Measurements from ENCODE around the gene NR3C2. TPM values are rescaled to one million over a fixed set of nuclear protein-coding genes. Genes with fewer than 3 reads are reported as not detected.

Gene NR3C2
- total and polyA plus RNA-seq, 2 of the 4 experiments (the other 2 are of a cell fraction), result 1.1 to 2.3 TPM

- Histone ChIP-seq H3K9me1 (ENCODE audit: insufficient read depth, low read length) (peaks cover 14% of the 10 kb centered on the region), H4K8ac (ENCODE audit: low read depth in 2 of 2, low read length in 2 of 2) (no peak overlapping the region)
- CTCF ChIA-PET, result no interaction called here
Measured at GRCh38 chr4:148069895-148070178, 372.4 kb downstream of the NR3C2 start.

More at GRCh38 chr4:148069895-148070178, 372.4 kb downstream of the NR3C2 start:
- Histone ChIP-seq H4K20me1 (ENCODE audit: insufficient read depth, low read length) (no peaks in the 10 kb centered on the region), H2AFZ (replicated peaks; ENCODE audit: low read length, poor library complexity) (no peak overlapping the region), H3K79me1 (ENCODE audit: low read depth in 1 of 2, low read length in 2 of 2) (peaks cover 14 to 44% of the 10 kb centered on the region in 2 experiments), H3K56ac (ENCODE audit: extremely low read depth, insufficient read depth, low read length) (no peak overlapping the region), H3K18ac (ENCODE audit: low read depth, low read length) (no peak overlapping the region), H3K9ac (ENCODE audit: low read depth, low read length) (no peak overlapping the region), H2AK5ac (ENCODE audit: low read depth, low read length) (no peak overlapping the region), H3K27ac (ENCODE audit: insufficient read depth, low read length) (no peak overlapping the region), H3K4me2 (ENCODE audit: low read depth, low read length) (no peak overlapping the region), H2BK120ac (ENCODE audit: low read depth, low read length) (no peak overlapping the region), H2BK15ac (ENCODE audit: low read depth, low read length) (no peak overlapping the region), H2BK5ac (ENCODE audit: low read depth, low read length, poor library complexity, severe bottlenecking) (no peak overlapping the region), H3K14ac (replicated peaks; ENCODE audit: low read depth, low read length) (no peak overlapping the region), H3K36me3 (ENCODE audit: control insufficient read depth, insufficient read depth, low read length) (peaks cover 24% of the 10 kb centered on the region), H2BK20ac (ENCODE audit: low read depth, low read length) (no peak overlapping the region), H4K91ac (ENCODE audit: insufficient read depth, low read depth, low read length) (no peak overlapping the region), H3K9me3 (ENCODE audit: control insufficient read depth, insufficient read depth, low read length) (peaks cover 4% of the 10 kb centered on the region; the same call in 1 of the 2 replicates), H3K4ac (ENCODE audit: low read depth, low read length) (no peak overlapping the region), H3K4me1 (ENCODE audit: control insufficient read depth, insufficient read depth, low read length) (peaks cover 6% of the 10 kb centered on the region; the same call in 1 of the 2 replicates), H3K4me3 (ENCODE audit: insufficient read depth, low read depth, low read length) (no peak overlapping the region), H2AK9ac (replicated peaks; ENCODE audit: low read depth, low read length, poor library complexity) (no peak overlapping the region), H4K5ac (ENCODE audit: low read depth, low read length) (no peak overlapping the region), H3K23ac (ENCODE audit: low read depth, low read length) (no peak overlapping the region), H3K27me3 (ENCODE audit: control insufficient read depth, insufficient read depth, low read length) (no peaks in the 10 kb centered on the region)
- intact Hi-C loops (cut with micrococcal nuclease) (no loop called here), dilution Hi-C loops (cut with HindIII; ENCODE audit: low sequenced_read_pairs, unreplicated experiment) (no loop called here), in situ Hi-C loops (cut with MboI; ENCODE audit: low sequenced_read_pairs) (no loop called here)
- no TSS peak for BruUV-seq (replicated peaks)
- no peak for TF ChIP-seq BHLHE40 (IDR thresholded peaks at IDR 0.05; ENCODE audit: low read depth, low read length)
- TF ChIP-seq NFE2L2 (IDR thresholded peaks at IDR 0.05; ENCODE audit: low read depth, low read length), result no peak
- TF ChIP-seq MAZ (IDR thresholded peaks at IDR 0.05; ENCODE audit: borderline replicate concordance, low read depth, low read length), result no peak
- no peak for TF ChIP-seq ELK1 (IDR thresholded peaks at IDR 0.05; ENCODE audit: borderline replicate concordance, low read depth, low read length)
- TF ChIP-seq RFX5 (IDR thresholded peaks at IDR 0.05; ENCODE audit: low read depth, low read length), result no peak
- TF ChIP-seq RCOR1 (IDR thresholded peaks at IDR 0.05; ENCODE audit: insufficient replicate concordance, low read length), result no peak
- POLR2A ChIA-PET (ENCODE audit: unreplicated experiment), result no interaction called here
- WGBS, 2 experiments (ENCODE audit: extremely low coverage in 2 of 2, insufficient read length in 1 of 2), result no CpG with 5 or more reads among the region's 3 CpGs
- DNase-seq (no peak), ATAC-seq (ENCODE audit: low read depth) (no peak)

Measured in IMR-90 (cell line).